ENCODE measurements around the gene LRMDA. TPM values are rescaled to one million over a fixed set of nuclear protein-coding genes. Genes with fewer than 3 reads are reported as not detected.

LRMDA gene
- total RNA-seq, 1 experiment from 2014 or later, result 1.2 TPM

GRCh38 chr10:76396134-76396533 is 964.7 kb downstream of the LRMDA start:
- H3K4me1 ChIP-seq (ENCODE audit: insufficient read depth, low read length), result no peaks in the 10 kb centered on the region
- no peak overlapping the region for H3K4me3 ChIP-seq (ENCODE audit: low read length)
- peaks cover 3% of the 10 kb centered on the region for H3K27me3 ChIP-seq (ENCODE audit: low read length)
- ATAC-seq (no peak), DNase-seq (no peak)
- no peaks in the 10 kb centered on the region for H3F3A ChIP-seq (ENCODE audit: low read length, unreplicated experiment)
- H2AFZ ChIP-seq (ENCODE audit: low read length), result no peak overlapping the region
- H3K9me2 ChIP-seq (replicated peaks; ENCODE audit: low read length), result 0 out of 2 replicates have a peak, but pooled peaks cover 6% of the 10 kb centered on the region
- ChIA-PET POLR2A (ENCODE audit: unreplicated experiment) (no interaction called here), CTCF (no interaction called here)
- H3K9ac ChIP-seq (ENCODE audit: low read length), result no peak overlapping the region
- H4K20me1 ChIP-seq (ENCODE audit: low read length), result no peaks in the 10 kb centered on the region
- intact Hi-C loops (cut with micrococcal nuclease), result no loop called here
- no peak overlapping the region for H3K27ac ChIP-seq (ENCODE audit: low read length)
- no peaks in the 10 kb centered on the region for H3K79me2 ChIP-seq (ENCODE audit: low read length)
- BruUV-seq (replicated peaks), result no TSS peak
- H3K36me3 ChIP-seq (ENCODE audit: low read depth, low read length), result no peaks in the 10 kb centered on the region
- no peaks in the 10 kb centered on the region for H3K9me3 ChIP-seq (ENCODE audit: low read length)
- no peak overlapping the region for H3K4me2 ChIP-seq (ENCODE audit: low read length)
- TF ChIP-seq CTCF (conservative IDR thresholded peaks at IDR 0.05; ENCODE audit: low read depth, low read length) (no peak), EZH2phosphoT487 (IDR thresholded peaks at IDR 0.05; ENCODE audit: borderline replicate concordance, low read length) (no peak), EZH2 (IDR thresholded peaks at IDR 0.05; ENCODE audit: low read length, unreplicated experiment) (no peak)

GRCh38 chr10:76397181-76398042 is 966.0 kb downstream of the LRMDA start:
- no peak overlapping the region for H3K4me3 ChIP-seq (ENCODE audit: low read length)
- ATAC-seq, result no peak
- no peaks in the 10 kb centered on the region for H3K9me3 ChIP-seq (ENCODE audit: low read length)
- H2AFZ ChIP-seq (ENCODE audit: low read length), result no peak overlapping the region
- intact Hi-C loops (cut with micrococcal nuclease), result no loop called here
- no peaks in the 10 kb centered on the region for H3F3A ChIP-seq (ENCODE audit: low read length, unreplicated experiment)
- H3K4me1 ChIP-seq (ENCODE audit: insufficient read depth, low read length), result no peaks in the 10 kb centered on the region
- ChIA-PET CTCF (no interaction called here), POLR2A (ENCODE audit: unreplicated experiment) (no interaction called here)
- no peaks in the 10 kb centered on the region for H3K36me3 ChIP-seq (ENCODE audit: low read depth, low read length)
- H3K27me3 ChIP-seq (ENCODE audit: low read length), result peaks cover 3% of the 10 kb centered on the region; the same call in 1 of the 2 replicates
- H3K9ac ChIP-seq (ENCODE audit: low read length), result no peak overlapping the region
- no peak overlapping the region for H3K27ac ChIP-seq (ENCODE audit: low read length)
- no TSS peak for BruUV-seq (replicated peaks)
- TF ChIP-seq EZH2 (IDR thresholded peaks at IDR 0.05; ENCODE audit: low read length, unreplicated experiment), result no peak
- TF ChIP-seq CTCF (conservative IDR thresholded peaks at IDR 0.05; ENCODE audit: low read depth, low read length), result no peak
- TF ChIP-seq EZH2phosphoT487 (IDR thresholded peaks at IDR 0.05; ENCODE audit: borderline replicate concordance, low read length), result no peak
- no peak for DNase-seq
- 0 out of 2 replicates have a peak, but pooled peaks cover 6% of the 10 kb centered on the region for H3K9me2 ChIP-seq (replicated peaks; ENCODE audit: low read length)
- no peaks in the 10 kb centered on the region for H3K79me2 ChIP-seq (ENCODE audit: low read length)
- H4K20me1 ChIP-seq (ENCODE audit: low read length), result no peaks in the 10 kb centered on the region
- H3K4me2 ChIP-seq (ENCODE audit: low read length), result no peak overlapping the region
